ENCODE data around the gene CACNA1E. TPM values are rescaled to one million over a fixed set of nuclear protein-coding genes. Genes with fewer than 3 reads are reported as not detected.

The CACNA1E gene
- total RNA-seq, 1 experiment from 2014 or later: 0.46 TPM

DNA sequence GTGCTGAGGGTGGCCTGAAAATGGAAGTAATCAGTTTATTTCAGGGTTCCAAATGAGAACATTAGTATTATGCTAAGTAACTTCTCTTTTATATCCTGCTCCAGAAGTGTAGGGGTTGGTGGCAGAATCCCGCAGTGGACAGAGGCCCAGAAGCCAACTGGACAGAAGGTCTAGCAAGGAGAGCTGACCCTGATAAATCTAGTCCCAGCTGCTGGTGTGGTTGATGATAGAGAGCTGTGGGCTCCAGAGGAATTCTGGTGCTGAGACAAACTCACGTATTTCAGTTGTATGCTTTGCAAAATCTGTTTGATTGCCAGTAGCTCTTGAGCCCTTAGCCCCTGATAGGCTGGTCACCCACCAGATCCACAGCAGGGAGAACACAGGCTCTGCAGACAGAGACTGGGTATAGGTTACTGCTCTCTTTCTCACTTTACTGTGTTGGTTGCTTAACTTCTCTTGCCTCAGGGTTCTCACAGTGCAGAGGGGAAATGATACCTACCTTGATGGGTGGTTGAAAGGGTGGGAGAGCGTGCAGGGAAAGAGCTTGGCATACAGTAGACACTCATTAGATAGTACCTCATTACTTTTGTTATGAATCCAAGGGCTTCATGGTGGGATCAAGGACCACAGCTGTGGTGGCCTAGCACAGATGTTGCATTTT lies 29.6 kb upstream of the CACNA1E start:
- H3K4me1 Mint-ChIP-seq: no peaks in the 10 kb centered on the region
- no peaks in the 10 kb centered on the region for H4K20me1 ChIP-seq (ENCODE audit: control insufficient read depth, insufficient read depth, insufficient read length)
- no peak overlapping the region for H4K8ac ChIP-seq (replicated peaks; ENCODE audit: insufficient read length, low read depth, low read length)
- no peak overlapping the region for H3K4me3 Mint-ChIP-seq
- no peak overlapping the region for H2AFZ ChIP-seq (ENCODE audit: low read length)
- peaks cover 4% of the 10 kb centered on the region for H3K9me3 ChIP-seq (ENCODE audit: control insufficient read depth, low read depth, low read length)
- no peak overlapping the region for H3K56ac ChIP-seq (ENCODE audit: insufficient read length, low read depth, low read length)
- H3K23me2 ChIP-seq (ENCODE audit: insufficient read length, low read depth, low read length, poor library complexity, severe bottlenecking): no peaks in the 10 kb centered on the region
- no peak overlapping the region for H2AK5ac ChIP-seq (ENCODE audit: insufficient read length, low read length)
- no peak overlapping the region for H2BK15ac ChIP-seq (ENCODE audit: low read depth, low read length)
- no peak for TF ChIP-seq CTCF (conservative IDR thresholded peaks at IDR 0.05)
- no peak overlapping the region for H3K4ac ChIP-seq (ENCODE audit: low read depth, low read length)
- H2BK20ac ChIP-seq (ENCODE audit: low read depth, low read length, poor library complexity, severe bottlenecking): no peak overlapping the region
- DNase-seq: no peak
- no peak overlapping the region for H3K27ac ChIP-seq (ENCODE audit: insufficient read length, low read depth, low read length)
- no peaks in the 10 kb centered on the region for H3K27me3 ChIP-seq (ENCODE audit: insufficient read depth, low read length)
- no CpG with 5 or more reads among the region's 3 CpGs for WGBS (ENCODE audit: extremely low coverage, insufficient read length, low lambda C conversion rate)
- peaks cover 0 to 2% (median 0%) of the 10 kb centered on the region in 3 experiments; a peak in 2 of 7 replicates for H3K36me3 Mint-ChIP-seq (ENCODE audit: insufficient read depth in 1 of 3, low read depth in 3 of 3)
- H2BK12ac ChIP-seq (ENCODE audit: insufficient read length, low read depth, low read length): no peak overlapping the region
- H3T11ph ChIP-seq (ENCODE audit: low read length): no peak overlapping the region
- H3K9ac ChIP-seq (ENCODE audit: extremely low read depth, insufficient read length, low read length): no peak overlapping the region
- H3K79me2 ChIP-seq (ENCODE audit: insufficient read depth, low read length): no peaks in the 10 kb centered on the region
- no peak overlapping the region for H4K91ac ChIP-seq (ENCODE audit: insufficient read length, low read depth, low read length)
- H2BK5ac ChIP-seq (ENCODE audit: insufficient read length, low read length): no peak overlapping the region
- no peaks in the 10 kb centered on the region for H3K4me1 ChIP-seq (ENCODE audit: insufficient read depth, low read length)
- H4K5ac ChIP-seq (ENCODE audit: insufficient read length, low read depth, low read length): no peak overlapping the region
- peaks cover 10% of the 10 kb centered on the region for H3K27me3 Mint-ChIP-seq (ENCODE audit: low read depth)
- no peaks in the 10 kb centered on the region for H3K79me1 ChIP-seq (ENCODE audit: insufficient read depth, low read depth, low read length, poor library complexity, severe bottlenecking)
- H2BK120ac ChIP-seq (ENCODE audit: low read depth, low read length, poor library complexity, severe bottlenecking): no peak overlapping the region
- no peak overlapping the region for H3K23ac ChIP-seq (ENCODE audit: insufficient read length, low read depth, low read length)
- no peak overlapping the region for H3K4me2 ChIP-seq (ENCODE audit: insufficient read depth, insufficient read length, low read length)
- peaks cover 3 to 5% of the 10 kb centered on the region in 2 experiments; a peak in 2 of 5 replicates for H3K9me3 Mint-ChIP-seq
- H3K27ac Mint-ChIP-seq: no peak overlapping the region; a peak in 1 of 7 replicates
- no peak overlapping the region for H3K14ac ChIP-seq (ENCODE audit: insufficient read depth, low read length)
- H3K18ac ChIP-seq (ENCODE audit: insufficient read length, low read depth, low read length): no peak overlapping the region
